ENCODE results near the gene SPEF1. TPM values are rescaled to one million over a fixed set of nuclear protein-coding genes. Genes with fewer than 3 reads are reported as not detected.

The SPEF1 gene
- total RNA-seq, 2 experiments from 2014 or later, result not detected

- ChIA-PET CTCF (no interaction called here), POLR2A (no interaction called here)
- Mint-ChIP-seq H3K4me1 (peaks cover 7% of the 10 kb centered on the region), H3K4me3 (no peak overlapping the region), H3K36me3 (ENCODE audit: low read depth) (no peaks in the 10 kb centered on the region), H3K27ac (no peak overlapping the region), H3K27me3 (peaks cover 63% of the 10 kb centered on the region), H3K9me3 (no peaks in the 10 kb centered on the region)
- no peak for DNase-seq
These were observed 52.4 kb downstream of the SPEF1 start for GRCh38 chr20:3728876-3729275.

- ChIA-PET CTCF (no interaction called here), POLR2A (no interaction called here)
- Mint-ChIP-seq H3K27me3 (peaks cover 59% of the 10 kb centered on the region), H3K9me3 (no peaks in the 10 kb centered on the region), H3K36me3 (ENCODE audit: low read depth) (no peaks in the 10 kb centered on the region), H3K4me3 (no peak overlapping the region), H3K27ac (no peak overlapping the region), H3K4me1 (peaks cover 7% of the 10 kb centered on the region)
- no peak for DNase-seq
These were observed 52.9 kb downstream of the SPEF1 start for GRCh38 chr20:3728354-3728753.

Other genes with a start within 250 kb of the SPEF1 start
- gene GFRA4, start 118.0 kb downstream of the SPEF1 start, total RNA-seq, result not detected
- gene ADAM33, start 99.4 kb downstream of the SPEF1 start, total RNA-seq, result not detected
- under 1 TPM in 1 of 2 experiments, not detected in 1; 0.03 TPM for gene SIGLEC1, start 68.8 kb downstream of the SPEF1 start, total RNA-seq
- gene HSPA12B, start 48.8 kb downstream of the SPEF1 start, total RNA-seq, result under 1 TPM in 1 of 2 experiments, not detected in 1; 0.08 TPM
- 10 to 100 TPM; 20.7 to 23.4 TPM for gene ADISSP, start 13.7 kb downstream of the SPEF1 start, total RNA-seq
- gene CENPB, start 5.3 kb upstream of the SPEF1 start, total RNA-seq, result 10 to 100 TPM; 67.0 to 68.0 TPM
- gene CDC25B, start 14.9 kb upstream of the SPEF1 start, total RNA-seq, result 100 to 1,000 TPM; 452 to 454 TPM
- 10 to 100 TPM; 12.7 to 15.5 TPM for gene AP5S1, start 39.1 kb upstream of the SPEF1 start, total RNA-seq
- 10 to 100 TPM; 31.1 to 31.6 TPM for gene MAVS, start 65.4 kb upstream of the SPEF1 start, total RNA-seq
- 10 to 100 TPM; 63.3 to 63.8 TPM for gene PANK2, start 107.9 kb upstream of the SPEF1 start, total RNA-seq
- 10 to 100 TPM; 15.9 to 18.8 TPM for gene RNF24, start 234.1 kb upstream of the SPEF1 start, total RNA-seq

All from activated CD4-positive, alpha-beta memory T cell treated with anti-CD3 and anti-CD28 coated beads, Interleukin-2, amount 10 ng/mL, durations not matched to agents 7 days and 5 days (primary cell).